HG02642 (cell line): ENCODE results near the gene PEMT.

Experiments used
- ATAC-seq: cut with Tn5 transposase; IDR thresholded peaks from one replicate; pipeline ENCODE4 v1.9.1; 2021; ENCODE audit warnings: mild to moderate bottlenecking; ENCODE audit not compliant: unreplicated experiment, poor library complexity

The PEMT gene

GRCh38 chr17:17555906-17556305, 35.6 kb downstream of the PEMT start:
- no peak for ATAC-seq

- ATAC-seq, result no peak
These were observed 36.4 kb downstream of the PEMT start for GRCh38 chr17:17555151-17555550.

DNA sequence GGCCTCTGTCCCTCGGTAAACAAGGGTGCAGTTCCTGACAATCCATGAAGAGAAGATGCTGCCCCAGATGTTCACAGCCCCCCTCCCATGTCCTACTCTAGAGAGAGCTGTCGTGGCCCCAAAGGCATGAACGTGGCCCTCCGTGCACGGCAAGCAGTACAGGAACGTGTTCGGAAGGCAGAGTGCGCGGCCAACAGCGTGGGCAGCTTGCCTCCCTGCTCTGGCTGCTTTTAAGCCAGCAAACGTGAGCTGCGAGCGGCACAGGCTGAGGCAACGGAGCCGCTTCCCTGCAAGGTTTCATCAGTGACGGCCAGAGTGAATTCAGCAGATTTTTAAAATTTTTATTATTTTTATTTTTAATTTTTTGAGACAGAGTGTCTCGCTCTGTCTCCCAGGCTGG, 37.2 kb downstream of the PEMT start:
- no peak for ATAC-seq

DNA sequence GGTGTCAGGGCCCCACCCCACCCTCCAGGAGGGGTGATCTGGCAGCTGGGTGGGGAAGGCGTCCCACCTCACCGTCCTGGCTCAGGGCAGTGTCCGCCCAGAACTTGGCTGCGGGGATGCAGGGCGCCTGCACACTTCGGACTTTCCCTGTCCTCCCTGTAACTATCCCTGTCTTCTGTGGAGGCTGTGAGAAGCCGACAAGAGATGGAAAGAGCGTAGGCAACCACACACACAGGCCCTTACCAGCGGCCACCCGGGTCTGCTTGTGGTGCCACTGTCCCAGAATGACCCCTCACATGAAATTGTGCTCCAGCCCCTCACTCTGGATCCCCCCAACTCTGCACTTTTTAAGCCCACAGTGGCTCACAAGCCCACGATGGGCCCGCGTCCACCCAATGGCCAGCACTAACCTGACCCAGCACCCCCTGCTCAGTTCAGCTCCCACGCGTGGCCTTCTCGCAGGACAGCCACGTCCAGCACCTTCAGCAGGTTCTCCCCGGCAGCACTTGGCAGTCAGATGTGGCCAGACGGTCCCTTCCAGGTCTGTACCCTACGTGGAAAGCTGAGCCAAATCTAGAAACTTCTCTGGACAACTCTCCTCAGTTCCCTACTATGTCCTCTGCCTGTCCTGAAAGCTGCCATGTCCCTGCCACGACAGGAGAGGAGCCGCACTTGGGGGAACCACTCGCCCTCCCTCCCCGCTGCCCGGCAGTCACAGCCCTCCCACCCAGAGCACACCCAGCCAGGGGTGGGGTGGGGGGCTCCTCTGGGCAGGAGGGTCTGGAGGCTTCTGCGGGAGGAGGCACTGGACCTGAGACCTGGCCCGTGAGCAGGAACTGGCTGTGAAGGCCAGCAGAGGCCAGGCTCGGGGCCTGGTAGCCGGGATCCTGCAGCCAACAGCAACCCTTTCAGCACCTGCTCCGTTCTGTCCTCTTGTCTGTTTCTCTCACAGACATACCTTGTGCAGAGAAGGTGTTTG, 38.0 kb downstream of the PEMT start:
- ATAC-seq, result no peak

DNA sequence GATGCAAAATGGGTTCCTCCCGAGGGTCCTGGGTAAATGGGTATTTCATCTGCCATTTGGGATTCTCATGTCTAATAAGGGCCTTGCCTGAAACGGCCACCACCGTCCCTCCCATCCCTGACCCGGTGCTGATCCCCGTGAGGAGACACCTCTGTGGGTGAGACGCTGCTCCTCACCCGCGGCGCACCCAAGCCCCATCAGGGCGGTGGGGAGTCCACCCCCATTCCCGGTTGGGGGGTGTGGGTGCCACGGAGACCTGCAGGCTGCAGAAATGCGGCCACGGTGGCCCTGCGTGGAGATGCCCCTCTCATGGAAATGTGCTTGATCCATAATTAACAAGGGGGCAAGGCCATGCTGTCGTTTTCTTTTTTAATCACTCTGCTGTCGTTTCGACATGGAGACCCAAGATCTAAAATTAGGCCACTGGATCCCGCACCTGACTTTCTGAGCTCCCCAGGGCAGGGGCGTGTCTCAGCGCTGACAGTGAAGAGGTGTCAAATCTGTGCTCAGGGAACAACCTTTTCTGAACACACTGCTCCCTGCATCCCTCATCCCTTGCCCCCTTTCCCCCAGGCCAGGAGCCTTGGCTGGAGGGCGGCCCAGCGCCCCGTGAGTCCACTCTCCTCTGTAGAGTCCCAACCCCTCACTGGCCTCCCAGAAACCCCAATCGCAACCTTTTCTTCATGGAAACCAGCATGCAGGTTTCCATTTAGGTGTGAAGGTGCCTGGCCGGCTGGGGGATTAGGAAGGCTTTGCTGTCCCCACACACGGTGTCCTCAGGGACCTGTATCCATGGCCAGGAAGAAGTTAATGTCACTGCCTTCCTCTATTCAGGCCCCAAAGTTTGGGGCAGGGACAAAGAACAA, 38.9 kb downstream of the PEMT start:
- no peak for ATAC-seq

- ATAC-seq, result no peak
These were observed 40.1 kb downstream of the PEMT start for GRCh38 chr17:17551361-17551760.

DNA sequence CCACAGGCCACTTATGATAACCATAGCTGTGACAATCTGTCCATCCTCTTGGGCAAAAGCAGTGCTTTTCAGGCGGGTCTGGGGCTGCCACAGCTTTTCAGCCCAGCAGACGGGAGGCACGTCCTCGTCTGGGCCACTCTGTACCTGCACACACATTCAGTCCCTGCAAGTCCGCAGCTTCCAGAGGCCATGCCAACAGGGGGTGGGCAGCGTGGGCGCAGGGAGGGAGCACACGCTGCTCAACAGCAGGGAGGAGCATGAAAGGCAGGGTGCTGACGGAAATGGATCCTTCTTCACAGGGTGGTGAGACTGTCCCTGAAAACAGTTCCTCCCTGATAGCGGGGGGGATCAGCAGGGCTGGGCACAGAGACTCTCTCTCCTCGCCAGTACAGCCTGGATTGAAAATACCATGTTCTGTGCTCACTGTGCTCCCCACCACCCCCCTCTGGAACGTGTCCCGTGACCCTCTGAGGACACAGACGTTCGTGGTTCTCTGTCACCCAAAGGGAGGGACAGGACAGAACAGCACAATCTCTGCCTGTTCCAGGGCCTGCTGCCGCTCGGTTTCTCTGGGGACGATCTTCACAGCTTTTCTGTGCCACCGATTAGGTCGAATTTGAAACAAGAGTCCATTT, 41.7 kb downstream of the PEMT start:
- no peak for ATAC-seq

GRCh38 chr17:17548044-17548443, 43.5 kb downstream of the PEMT start:
- no peak for ATAC-seq

- no peak for ATAC-seq
These were observed 44.2 kb downstream of the PEMT start for GRCh38 chr17:17547210-17547764.

GRCh38 chr17:17546399-17547185, 44.9 kb downstream of the PEMT start:
- ATAC-seq, result no peak

DNA sequence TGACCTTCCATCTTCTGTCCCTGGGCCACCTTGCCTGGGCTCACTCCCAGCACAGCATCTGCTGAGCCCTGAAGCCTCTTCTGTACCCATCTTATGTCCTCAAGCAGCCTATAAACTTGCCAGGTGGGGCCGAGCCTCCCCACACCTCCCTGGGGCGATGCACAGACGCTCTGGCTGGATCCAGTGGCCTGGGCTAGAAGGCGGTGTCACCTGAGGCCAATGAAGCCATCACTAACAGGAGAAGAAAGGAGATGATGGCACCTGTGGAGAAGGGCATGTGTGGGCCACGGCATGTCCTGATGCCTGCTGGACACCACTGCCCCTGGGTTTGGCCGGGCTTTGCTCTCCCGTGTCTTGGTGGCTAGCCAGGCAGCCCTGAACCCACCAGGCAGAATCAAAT, 45.5 kb downstream of the PEMT start:
- ATAC-seq, result no peak

GRCh38 chr17:17545031-17545820, 46.3 kb downstream of the PEMT start:
- ATAC-seq, result no peak

DNA sequence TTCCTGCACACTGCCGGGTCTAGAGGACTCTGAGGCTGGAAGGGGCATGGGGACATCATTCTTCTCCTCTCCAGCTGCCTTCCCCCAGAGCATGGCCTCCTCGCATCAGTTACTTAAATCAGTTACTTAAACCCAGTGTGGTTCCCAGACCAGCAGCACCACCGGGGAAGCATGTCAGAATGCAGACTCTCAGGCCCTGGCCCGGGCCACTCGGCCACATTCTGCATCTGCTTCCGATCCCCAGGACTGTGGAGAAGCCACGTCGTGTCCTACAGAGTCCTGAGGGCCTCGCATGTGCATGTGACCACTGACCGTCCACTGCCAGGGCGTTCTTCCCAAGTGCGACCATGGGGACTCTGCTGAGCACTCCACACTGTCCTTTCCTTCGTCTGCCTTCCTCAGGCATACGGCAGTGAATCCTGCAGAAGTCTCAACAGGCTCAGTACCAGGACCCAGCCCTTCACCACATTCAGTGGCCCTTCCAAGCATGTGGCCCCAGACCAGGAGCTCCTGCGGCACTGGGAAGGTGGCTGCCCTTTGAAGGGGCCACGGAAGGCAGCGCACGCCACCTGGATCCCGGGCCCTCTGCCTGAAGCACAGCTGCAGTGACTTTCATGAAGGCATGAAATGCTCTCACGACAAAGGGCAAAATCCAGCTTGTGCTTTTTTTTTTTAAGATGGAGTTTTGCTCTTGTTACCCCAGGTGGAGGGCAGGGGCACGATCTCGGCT, 48.4 kb downstream of the PEMT start:
- no peak for ATAC-seq

GRCh38 chr17:17541640-17542001, 49.9 kb downstream of the PEMT start:
- ATAC-seq, result no peak

GRCh38 chr17:17540935-17541639, 50.4 kb downstream of the PEMT start:
- no peak for ATAC-seq

DNA sequence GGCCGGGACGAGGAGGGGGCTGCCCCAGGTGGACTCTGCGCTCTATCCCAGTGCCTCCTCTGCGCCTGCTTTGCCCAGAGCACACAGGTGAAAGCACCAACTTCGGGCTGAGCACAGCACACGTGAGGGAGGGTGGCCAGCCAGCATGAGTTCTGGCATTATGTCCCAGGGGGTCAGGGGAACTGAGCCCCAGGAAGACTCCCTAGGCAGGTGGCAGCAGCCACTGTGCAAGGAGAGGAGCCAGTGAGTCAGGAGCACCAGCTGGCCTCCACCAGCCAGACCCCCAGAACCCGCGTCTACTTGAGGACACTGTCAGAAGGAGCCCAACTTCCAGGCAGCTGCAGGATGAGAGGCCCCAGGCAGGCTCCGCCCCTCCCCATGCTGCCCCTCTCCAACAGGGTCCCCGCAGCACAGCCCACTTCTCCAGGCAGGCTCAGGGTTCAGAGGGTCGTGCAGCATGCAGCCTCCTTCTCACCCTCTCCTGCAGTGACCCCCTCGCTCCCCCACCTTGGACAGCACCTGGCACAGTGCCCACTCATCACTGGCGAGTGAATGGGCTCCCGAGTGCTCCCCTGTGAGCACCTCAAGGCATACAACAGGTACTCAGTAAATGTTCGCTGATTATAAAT, 51.1 kb downstream of the PEMT start:
- no peak for ATAC-seq

DNA sequence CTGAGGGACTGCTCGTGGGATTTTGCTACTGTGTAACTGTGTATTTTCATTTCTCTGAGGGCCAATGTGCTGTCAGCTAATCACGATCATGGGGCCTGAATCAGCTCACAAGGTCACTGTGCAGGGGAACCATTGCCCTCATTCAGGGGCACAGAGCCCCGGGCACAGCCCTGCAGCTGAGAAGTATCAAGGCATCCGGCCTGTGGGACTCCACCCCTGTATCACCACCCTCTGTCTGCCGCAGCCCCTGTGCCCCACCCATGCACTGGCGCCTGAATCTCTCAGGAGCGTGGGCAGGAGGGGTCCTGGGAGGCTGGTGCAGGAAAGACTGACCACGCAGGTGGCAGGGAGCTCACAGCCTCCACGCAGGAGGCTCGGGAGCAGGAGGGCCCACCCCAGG, 51.9 kb downstream of the PEMT start:
- ATAC-seq, result no peak
